GM18873 (cell line): ENCODE data around the gene RPS27.

Source experiments
- ATAC-seq: cut with Tn5 transposase; IDR thresholded peaks from one replicate; pipeline ENCODE4 v1.9.1; 2021; ENCODE audit warnings: mild to moderate bottlenecking, moderate library complexity, moderate number of reproducible peaks; ENCODE audit not compliant: unreplicated experiment, low FRiP score

The RPS27 gene

DNA sequence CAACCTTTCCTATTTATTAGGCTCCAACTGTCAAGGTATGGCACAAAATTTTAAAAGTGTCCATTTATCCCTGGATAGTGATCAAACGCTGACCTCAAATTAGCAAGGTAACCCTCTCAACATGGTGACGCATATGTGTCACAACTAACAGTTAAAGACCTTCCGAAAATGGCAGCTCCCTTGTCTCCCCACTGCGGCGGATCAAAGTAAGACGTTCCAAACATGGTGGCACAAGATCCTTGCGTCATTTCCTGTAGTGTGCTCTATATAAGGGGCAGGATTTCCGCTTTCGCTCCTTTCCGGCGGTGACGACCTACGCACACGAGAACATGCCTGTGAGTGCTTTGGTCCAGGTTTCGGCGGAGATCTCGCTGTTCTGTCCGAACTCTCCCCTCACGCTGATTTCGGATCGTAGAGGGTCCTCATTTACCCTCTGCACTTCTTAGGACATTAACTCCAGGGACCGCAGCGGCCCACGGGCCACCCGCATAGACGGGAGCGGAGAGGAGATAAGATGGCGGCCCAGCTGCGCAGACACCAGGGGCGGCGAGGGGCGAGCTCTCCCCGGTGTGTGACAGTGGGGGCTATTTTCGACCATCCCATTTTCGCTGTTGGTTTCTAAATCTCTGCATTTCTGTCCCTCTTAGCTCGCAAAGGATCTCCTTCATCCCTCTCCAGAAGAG is at the start of gene RPS27:
TSS of gene RPS27 (plus strand) at position 295 of the 683 bp plus-strand sequence. CDS start at position 330, 35 bp downstream.
- peak; percentile 72 for ATAC-seq

- no peak for ATAC-seq
These were observed 48.5 kb upstream of the RPS27 start for GRCh38 chr1:153941826-153942725.

DNA sequence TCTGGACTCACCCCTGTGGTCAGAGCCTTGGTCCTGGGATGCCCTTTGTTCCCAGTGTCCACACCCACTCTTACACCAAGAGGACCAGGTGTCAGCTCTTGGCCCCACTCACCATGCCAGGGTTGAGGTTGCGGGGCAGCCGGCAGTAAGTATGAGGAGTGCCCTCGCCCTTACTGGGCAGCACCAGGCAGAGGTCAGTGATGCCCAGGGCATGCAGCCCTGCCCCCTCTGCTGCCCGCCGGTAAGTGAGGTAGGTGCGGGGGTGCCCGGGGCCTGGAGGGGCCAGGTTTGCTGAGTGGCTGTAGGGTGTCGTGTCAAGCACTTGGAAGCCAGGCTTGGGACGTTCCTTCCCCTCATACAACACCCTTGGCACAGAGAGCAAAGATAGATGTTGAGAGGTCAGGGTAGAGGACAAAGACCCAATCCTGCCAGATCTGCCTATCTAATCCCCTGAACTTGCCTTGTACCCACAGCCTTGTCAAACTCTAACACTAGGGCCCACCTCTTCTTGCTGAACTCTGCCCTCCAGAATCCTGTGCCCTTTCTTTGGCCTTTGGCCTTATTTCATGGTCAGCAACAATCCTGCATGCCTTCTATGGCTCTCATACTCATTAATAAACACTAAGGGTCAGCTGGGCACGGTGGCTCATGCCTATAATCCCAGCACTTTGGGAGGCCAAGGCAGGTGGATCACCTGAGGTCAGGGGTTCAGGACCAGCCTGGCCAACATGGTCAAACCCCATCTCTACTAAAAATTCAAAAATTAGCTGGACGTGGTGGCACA is 47.6 kb upstream of the RPS27 start:
- no peak for ATAC-seq

DNA sequence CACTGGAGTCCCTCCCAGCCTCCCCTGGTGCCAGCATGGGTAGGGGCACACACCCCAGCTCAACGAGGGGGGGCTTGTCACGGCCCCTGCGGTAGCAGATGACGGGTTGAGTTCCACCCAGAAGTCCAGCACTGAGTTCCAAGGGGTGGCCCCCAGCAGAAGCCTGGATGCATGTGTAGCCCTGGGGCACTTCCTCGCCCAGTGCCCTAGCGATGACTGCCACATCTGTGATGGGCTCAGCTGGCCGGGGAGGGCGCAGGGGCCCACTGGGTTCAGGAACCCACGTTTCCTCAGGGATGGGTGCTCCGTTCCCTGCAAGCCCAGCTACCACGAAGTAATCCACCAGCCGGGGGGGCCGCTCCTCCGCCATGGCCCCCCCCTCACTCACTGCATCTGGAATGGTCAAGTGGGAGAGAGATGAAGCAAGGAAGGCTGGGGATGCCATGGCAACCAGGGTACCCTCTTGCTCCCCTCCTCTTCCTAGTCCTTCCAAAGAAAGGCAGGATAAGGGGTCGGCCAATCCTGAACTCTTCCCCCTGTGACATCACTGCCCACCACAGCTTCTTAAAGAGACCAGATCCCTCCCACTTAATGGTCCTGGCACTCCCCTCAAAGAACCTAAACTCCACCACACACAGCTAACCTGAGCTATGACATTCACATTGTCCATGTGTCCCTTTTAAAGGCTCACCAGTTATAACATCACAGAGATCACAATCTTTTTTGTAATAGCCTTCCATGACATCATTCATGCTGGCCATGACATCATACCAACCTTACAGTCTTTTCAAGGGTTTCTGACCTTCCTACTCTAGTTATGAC is 46.3 kb upstream of the RPS27 start:
- no peak for ATAC-seq

DNA sequence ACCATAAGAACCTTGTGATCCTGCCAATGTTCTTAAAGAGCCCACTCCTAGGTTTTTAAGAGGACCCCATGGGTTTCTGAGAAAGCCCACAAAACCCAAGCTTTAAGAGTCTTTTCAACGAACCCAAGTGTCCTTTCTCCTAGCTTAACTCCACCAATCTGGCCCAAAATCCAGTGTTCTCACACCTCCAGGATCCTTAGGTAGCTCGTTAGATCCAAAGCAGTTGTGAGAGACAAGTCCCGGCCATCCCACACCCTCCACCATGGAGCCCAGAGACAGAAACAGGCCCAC is 45.8 kb upstream of the RPS27 start:
- ATAC-seq, result no peak

GRCh38 chr1:153945131-153945794 is 45.3 kb upstream of the RPS27 start:
- peak; percentile 23 for ATAC-seq

DNA sequence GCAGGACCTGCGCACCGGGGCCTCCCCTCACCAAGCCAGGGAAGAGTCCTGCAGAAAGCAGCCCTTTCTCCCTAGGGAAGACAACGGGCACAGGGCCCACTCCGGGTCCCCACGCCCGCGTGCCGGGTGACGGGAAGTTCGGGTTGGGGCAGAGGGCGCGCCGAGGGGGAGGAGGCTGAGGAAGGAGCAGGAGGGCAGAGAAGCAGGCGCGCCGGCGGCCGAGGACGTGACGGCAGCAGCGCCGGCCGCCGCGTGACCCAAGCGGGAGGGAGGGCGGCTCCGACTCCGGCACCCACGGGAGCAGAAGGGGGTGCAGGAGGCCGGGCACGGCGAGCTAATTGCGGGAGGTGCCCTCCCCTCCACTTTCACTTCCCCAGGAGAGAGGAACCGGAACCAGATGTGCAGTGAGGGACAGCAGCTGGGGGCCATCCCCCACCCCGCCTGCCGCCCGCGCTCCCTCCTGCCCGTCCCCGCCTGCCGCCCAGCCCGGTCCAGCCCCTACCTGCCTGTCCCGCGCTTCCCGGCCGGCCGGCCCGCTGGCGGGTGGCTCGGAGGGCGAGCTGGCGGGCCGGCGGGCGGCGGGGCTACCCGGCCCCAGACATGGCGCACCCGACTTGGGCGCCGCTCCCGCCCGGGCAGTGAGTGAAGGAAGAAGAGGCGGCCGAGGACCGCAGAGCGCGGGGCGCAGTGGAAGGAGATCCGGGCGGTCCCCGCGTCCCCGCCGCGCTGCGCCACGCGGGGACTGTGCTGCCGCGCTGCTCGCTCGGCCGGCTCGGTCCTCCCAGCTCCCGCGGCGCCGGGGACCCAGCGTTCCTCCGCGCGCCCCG is 44.6 kb upstream of the RPS27 start:
- peak; percentile 62 for ATAC-seq

GRCh38 chr1:153946622-153947241 is 43.8 kb upstream of the RPS27 start, which contains the start of gene DENND4B:
Gene DENND4B (minus strand): TSS chr1:153946718. CDS start chr1:153944374, 2,344 bp downstream.
- ATAC-seq, result peak; percentile 32

DNA sequence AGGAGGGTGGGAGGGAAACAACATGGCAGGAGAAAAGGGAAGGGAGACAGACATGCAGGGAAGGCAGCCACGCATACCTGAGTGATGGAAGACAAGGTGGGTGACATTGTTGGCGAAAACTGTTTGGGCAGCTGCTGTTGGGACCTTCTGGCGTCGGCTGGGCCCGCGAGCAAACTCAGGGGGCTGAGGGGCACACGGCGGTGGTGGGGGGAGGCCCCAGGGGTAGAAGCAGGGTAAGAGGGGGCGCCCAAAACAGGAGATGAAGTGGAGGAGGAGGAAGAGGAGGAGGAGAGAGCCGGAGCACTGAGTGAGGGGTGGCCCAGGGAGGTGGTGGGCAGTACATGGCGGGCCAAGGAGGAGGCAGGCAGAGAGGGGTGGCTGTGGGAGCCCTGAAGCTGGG is 39.4 kb upstream of the RPS27 start:
- ATAC-seq, result no peak

DNA sequence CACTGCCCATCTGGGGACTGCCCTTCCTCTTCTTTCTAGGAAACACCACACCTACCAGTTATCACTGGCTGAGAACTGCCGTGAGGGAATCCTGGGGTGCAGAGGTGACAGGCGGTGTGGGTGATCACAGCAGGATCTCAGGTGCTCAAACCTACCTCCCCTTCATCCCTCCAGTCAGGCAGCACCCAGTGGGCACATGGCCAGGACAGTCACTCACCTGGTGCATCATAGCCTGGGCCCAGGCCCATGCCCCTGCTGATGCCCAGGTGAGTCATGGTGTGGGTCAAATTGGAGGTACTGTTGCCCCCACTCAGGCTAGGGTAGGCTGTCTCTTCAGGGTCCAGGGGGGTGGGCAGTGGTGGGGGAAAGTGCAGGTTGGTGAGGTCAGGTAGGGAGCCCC is 38.8 kb upstream of the RPS27 start:
- no peak for ATAC-seq

GRCh38 chr1:153953859-153954365 is 36.6 kb upstream of the RPS27 start:
- no peak for ATAC-seq

DNA sequence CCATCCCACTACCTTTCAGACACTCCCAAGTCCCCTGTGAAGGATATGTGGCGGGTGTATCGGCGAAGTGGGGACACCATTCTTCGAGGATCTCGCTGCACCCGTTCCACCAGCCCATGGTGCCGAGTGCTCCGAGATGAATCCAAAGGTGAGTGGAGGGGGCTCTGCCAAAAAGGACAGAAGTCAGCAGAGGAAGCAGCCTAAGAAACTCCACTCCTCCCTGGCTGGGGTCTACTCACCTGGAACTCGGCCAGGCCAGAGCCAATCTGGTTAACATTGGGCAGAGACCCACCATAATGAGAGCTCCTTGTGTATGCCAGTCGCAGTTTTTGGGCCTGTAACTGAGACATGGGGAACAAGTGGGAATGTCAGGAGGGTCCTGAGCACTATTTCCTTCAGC is 35.7 kb upstream of the RPS27 start:
- no peak for ATAC-seq

DNA sequence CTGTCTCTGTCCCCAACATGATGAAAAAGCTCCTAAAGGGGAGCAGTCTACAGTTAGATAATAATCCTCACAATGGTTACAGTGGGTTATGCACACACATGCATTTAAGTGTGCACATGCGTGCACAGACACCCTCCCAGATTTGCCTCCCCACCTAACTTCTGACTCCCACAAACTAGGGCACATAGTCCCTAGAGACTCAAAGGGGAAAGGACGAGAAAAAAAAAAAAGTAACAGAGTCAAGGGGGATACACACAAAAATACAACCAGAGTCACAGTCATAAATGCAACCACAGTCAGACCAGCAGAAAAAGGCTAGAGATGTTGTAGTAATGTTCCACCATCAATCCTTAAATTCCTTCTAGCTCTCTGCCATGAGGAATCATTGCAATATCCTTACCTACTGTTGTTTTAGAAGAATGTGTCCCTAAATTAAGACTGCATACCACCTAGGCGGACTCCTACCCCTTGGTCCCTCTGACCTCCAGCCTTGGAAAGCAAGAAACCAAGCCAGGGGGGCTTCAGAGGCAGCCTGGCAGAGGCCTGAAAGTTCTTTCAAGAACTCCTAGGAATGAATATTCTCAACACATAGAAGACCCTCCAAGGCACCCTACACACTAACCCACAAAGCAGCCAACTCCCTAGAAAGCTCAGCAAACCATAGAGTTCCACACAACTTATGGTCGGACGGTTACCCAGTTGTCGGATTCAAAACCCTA is 33.4 kb upstream of the RPS27 start:
- no peak for ATAC-seq

DNA sequence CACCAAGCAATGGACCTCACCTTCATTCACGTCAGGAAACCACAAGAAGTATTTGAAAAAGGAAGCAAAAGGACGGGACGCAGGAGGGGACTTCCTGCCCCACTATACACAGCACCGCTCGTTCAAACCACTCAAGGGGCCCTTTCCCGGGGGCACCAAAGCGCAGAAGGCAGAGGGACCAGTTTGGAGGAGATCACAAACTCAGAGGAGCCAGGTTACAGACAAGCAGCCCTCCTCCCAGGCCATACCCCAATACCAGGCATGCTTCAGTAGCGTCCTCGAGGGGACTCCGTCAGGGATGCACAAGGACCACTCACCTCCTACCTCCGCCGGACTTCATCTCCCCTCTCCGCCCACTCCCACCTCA is 32.8 kb upstream of the RPS27 start:
- no peak for ATAC-seq

DNA sequence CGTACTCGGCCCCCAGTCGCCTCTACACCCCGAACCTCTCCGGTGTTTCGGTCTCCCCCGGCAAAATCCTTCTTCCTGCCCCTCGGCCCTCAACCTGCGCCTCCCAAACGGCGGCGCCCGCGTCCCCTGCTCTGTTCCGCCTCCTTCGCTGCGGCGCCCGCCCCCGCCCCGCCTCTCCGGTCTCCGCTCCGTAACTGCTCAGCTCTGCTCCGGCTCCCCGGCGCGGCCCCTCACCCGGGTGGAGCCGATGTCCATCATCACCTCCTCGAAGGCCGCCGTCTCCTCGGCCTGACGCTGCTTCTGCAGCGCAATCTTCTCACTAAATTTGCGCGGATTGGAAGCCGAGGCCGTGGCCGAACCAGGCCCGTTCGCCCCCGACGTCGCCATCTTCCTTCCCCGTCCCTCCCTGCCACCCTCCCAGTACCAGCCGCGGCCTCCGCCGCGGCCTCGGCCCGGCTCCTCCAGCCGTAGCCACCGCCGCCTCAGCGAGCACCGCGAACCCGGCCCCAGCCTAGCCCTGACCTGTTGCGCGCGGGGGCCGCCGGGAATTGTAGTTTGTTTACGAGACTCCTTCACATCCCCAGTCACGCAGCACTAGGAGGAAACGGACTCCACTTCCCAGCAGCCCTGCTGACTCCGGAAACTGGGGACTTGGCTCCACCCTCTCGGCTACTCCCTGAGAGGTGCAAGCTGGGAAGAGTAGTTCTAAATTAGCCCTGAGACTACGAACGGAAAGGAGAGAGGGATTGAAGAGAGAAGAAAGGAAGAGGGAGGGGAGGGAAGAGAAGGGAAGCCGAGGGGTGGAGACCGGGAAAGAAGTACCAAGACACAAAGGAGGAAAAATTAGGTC is 32.2 kb upstream of the RPS27 start, which contains the start of gene CRTC2:
TSS of gene CRTC2 (minus strand) at position 502 of the 850 bp plus-strand sequence. CDS start at position 387, 115 bp downstream.
- ATAC-seq, result peak; percentile 68

GRCh38 chr1:153958961-153959260 is 31.7 kb upstream of the RPS27 start:
- no peak for ATAC-seq

DNA sequence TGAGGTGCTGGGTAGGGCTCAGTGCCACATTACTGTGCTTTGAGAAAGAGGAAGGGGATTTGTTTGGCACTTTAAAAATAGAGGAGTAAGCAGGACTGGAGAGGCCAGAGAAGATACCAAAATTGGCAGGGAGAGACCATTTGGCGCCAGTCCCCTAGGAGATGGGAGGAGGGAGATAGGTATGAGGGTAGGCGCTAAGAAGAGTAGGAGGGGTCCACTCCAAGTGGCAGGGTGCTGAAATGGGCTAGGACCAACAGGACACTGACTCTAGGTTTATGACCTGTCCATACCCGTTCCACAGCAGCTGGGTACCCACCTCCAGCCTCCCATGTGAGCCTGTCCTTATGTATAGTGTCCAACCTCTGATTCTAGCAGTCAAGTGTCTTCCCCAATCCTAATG is 31.1 kb upstream of the RPS27 start:
- no peak for ATAC-seq
